ENCODE results near the gene CBARP. TPM values are rescaled to one million over a fixed set of nuclear protein-coding genes. Genes with fewer than 3 reads are reported as not detected.
A peak's percentile ranks its signal among the peaks of the same experiment; 100 is the strongest.

Gene CBARP
- total RNA-seq, 1 donor from 2014 or later = 1.2 TPM

DNA sequence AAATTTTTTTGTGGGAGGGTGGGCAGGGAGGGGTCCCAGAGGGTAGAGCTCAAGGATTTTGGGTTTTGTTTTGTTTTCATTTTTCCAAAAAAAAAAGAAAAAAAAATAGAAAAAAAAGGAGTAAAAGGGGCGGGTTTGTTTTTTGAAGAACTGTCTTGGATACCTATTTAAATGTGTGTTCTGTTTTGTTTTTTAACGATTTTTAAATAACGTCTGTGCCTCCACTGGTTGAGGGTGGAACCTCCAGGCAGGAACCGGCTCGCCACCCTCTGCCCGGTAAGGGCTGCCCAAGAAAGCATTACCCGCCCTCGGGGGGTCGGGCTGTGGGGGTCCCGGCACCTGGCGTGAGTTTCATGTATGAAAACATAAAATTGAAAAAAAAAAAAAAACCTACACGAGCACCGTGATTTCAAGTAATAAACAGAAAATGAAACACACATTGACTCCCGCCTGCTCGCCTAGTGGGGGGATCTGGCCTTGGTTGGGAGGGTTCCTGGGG lies 21.0 kb upstream of the CBARP start:
- H3K27ac ChIP-seq = peak overlapping the region; percentile 85
- H4K20me1 ChIP-seq (ENCODE audit: low read depth) = peaks cover 68% of the 10 kb centered on the region
- H3K79me2 ChIP-seq (ENCODE audit: low read depth) = peaks cover 49% of the 10 kb centered on the region
- peaks cover 80% of the 10 kb centered on the region for H3F3A ChIP-seq (ENCODE audit: low read depth)
- Mint-ChIP-seq H3K36me3 (peaks cover 11% of the 10 kb centered on the region), H3K9me3 (no peaks in the 10 kb centered on the region), H3K4me1 (peaks cover 53% of the 10 kb centered on the region), H3K4me3 (peak overlapping the region; percentile 65), H3K27ac (no peak overlapping the region), H3K27me3 (ENCODE audit: insufficient read depth, low read depth) (peaks cover 12% of the 10 kb centered on the region)
- no peak overlapping the region for H3K4me3 ChIP-seq
- no peak overlapping the region for H2AFZ ChIP-seq (replicated peaks)
- no peak for DNase-seq (ENCODE audit: low spot score)
- H3K4me2 ChIP-seq = peak overlapping the region; percentile 19
- no peaks in the 10 kb centered on the region for H3K36me3 ChIP-seq
- TF ChIP-seq EZH2phosphoT487 (IDR thresholded peaks at IDR 0.05) (no peak), EZH2 (IDR thresholded peaks at IDR 0.05) (no peak)
- TF ChIP-seq, protein P1, sequence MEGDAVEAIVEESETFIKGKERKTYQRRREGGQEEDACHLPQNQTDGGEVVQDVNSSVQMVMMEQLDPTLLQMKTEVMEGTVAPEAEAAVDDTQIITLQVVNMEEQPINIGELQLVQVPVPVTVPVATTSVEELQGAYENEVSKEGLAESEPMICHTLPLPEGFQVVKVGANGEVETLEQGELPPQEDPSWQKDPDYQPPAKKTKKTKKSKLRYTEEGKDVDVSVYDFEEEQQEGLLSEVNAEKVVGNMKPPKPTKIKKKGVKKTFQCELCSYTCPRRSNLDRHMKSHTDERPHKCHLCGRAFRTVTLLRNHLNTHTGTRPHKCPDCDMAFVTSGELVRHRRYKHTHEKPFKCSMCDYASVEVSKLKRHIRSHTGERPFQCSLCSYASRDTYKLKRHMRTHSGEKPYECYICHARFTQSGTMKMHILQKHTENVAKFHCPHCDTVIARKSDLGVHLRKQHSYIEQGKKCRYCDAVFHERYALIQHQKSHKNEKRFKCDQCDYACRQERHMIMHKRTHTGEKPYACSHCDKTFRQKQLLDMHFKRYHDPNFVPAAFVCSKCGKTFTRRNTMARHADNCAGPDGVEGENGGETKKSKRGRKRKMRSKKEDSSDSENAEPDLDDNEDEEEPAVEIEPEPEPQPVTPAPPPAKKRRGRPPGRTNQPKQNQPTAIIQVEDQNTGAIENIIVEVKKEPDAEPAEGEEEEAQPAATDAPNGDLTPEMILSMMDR (IDR thresholded peaks at IDR 0.05) = no peak
- H3K27me3 ChIP-seq = no peaks in the 10 kb centered on the region
- H3K9me3 ChIP-seq (ENCODE audit: low read depth) = no peaks in the 10 kb centered on the region
- H3K4me1 ChIP-seq = peaks cover 41% of the 10 kb centered on the region
- no peak overlapping the region for H3K9ac ChIP-seq

DNA sequence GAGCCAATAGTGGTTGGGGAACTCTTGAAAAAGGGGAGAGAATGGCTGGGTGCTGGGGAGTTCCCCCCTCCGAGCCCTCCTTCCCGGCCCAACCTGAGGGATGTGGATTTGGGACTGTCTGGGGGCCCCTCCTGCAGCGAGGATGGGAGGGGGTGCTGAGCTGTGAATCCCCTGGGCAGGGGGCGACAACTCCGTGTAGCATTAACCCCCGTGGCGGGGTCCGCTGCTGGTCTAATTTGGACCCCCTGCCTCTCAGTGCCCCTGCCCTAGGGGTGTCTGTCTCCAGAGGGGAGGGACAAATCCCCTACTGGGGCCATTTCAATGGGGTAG lies 20.3 kb upstream of the CBARP start:
- peaks cover 11% of the 10 kb centered on the region for H3K36me3 Mint-ChIP-seq
- peak overlapping the region; percentile 57 for H3K4me3 Mint-ChIP-seq
- no peak for DNase-seq (ENCODE audit: low spot score)
- no peak overlapping the region for H3K27ac Mint-ChIP-seq
- no peak overlapping the region for H3K4me3 ChIP-seq
- TF ChIP-seq, protein P1 (IDR thresholded peaks at IDR 0.05) = no peak
- TF ChIP-seq EZH2 (IDR thresholded peaks at IDR 0.05) (no peak), EZH2phosphoT487 (IDR thresholded peaks at IDR 0.05) (no peak)
- peaks cover 86% of the 10 kb centered on the region for H3F3A ChIP-seq (ENCODE audit: low read depth)
- peaks cover 74% of the 10 kb centered on the region for H4K20me1 ChIP-seq (ENCODE audit: low read depth)
- peaks cover 49% of the 10 kb centered on the region for H3K4me1 Mint-ChIP-seq
- H3K79me2 ChIP-seq (ENCODE audit: low read depth) = peaks cover 56% of the 10 kb centered on the region
- no peak overlapping the region for H3K4me2 ChIP-seq
- H3K36me3 ChIP-seq = no peaks in the 10 kb centered on the region
- no peak overlapping the region for H3K9ac ChIP-seq
- no peaks in the 10 kb centered on the region for H3K9me3 ChIP-seq (ENCODE audit: low read depth)
- H3K27ac ChIP-seq = peak overlapping the region; percentile 85
- peaks cover 12% of the 10 kb centered on the region for H3K27me3 Mint-ChIP-seq (ENCODE audit: insufficient read depth, low read depth)
- no peaks in the 10 kb centered on the region for H3K27me3 ChIP-seq
- H3K9me3 Mint-ChIP-seq = no peaks in the 10 kb centered on the region
- H2AFZ ChIP-seq (replicated peaks) = no peak overlapping the region
- H3K4me1 ChIP-seq = peaks cover 41% of the 10 kb centered on the region

DNA sequence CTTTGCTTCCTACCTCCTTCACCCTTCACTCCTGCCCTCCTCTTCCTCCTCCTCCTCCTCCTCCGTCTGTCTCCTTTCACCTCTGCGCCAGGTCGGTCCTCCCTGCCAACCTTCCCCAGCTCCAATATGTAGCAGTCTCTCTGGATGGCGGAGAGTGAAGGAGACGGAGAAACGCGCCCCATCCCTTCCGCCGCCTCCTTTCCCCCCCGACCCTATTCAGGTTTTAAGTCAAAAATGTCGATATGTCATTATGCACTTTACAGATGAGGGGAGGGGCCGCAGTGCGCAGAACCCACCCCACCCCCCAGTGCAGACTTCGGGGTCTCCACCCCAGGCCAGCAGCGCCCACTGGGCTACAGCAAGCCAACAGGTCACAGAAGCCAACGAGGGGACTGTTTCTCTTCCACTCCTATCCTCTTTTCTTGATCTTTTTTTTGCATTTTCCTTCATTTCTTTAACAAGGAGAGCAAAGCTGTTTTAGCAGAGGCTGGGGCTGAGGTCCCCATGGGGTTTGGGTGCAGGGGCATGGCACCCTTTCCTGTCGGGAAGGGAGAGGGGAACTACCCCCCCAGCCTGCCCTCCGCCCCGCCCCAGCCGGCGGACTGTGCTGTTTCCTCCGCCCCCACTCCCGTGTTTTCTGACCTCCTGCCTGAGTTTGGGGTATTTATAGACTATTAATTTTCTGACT lies 19.8 kb upstream of the CBARP start:
- H3K27me3 Mint-ChIP-seq (ENCODE audit: insufficient read depth, low read depth) = peaks cover 12% of the 10 kb centered on the region
- TF ChIP-seq, protein P1 (IDR thresholded peaks at IDR 0.05) = no peak
- TF ChIP-seq EZH2phosphoT487 (IDR thresholded peaks at IDR 0.05) (no peak), EZH2 (IDR thresholded peaks at IDR 0.05) (no peak)
- Histone ChIP-seq H3K9me3 (ENCODE audit: low read depth) (no peaks in the 10 kb centered on the region), H3K4me2 (no peak overlapping the region), H3F3A (ENCODE audit: low read depth) (peaks cover 87% of the 10 kb centered on the region), H2AFZ (replicated peaks) (no peak overlapping the region), H3K27ac (peak overlapping the region; percentile 85), H4K20me1 (ENCODE audit: low read depth) (peaks cover 79% of the 10 kb centered on the region), H3K4me1 (peaks cover 43% of the 10 kb centered on the region), H3K4me3 (no peak overlapping the region), H3K27me3 (no peaks in the 10 kb centered on the region), H3K36me3 (no peaks in the 10 kb centered on the region), H3K9ac (no peak overlapping the region), H3K79me2 (ENCODE audit: low read depth) (peaks cover 61% of the 10 kb centered on the region)
- DNase-seq (ENCODE audit: low spot score) = no peak
- no peaks in the 10 kb centered on the region for H3K9me3 Mint-ChIP-seq
- peaks cover 11% of the 10 kb centered on the region for H3K36me3 Mint-ChIP-seq
- H3K27ac Mint-ChIP-seq = no peak overlapping the region
- peaks cover 43% of the 10 kb centered on the region for H3K4me1 Mint-ChIP-seq
- peak overlapping the region; percentile 63 for H3K4me3 Mint-ChIP-seq
